H4 (cell line): ENCODE measurements around the gene CNTN4. TPM values are rescaled to one million over a fixed set of nuclear protein-coding genes. Genes with fewer than 3 reads are reported as not detected.

ENCODE experiments used
- DNase-seq: peaks from one replicate; pipeline ENCODE4 v3.0.0-alpha.2; 2015; ENCODE audit warnings: low spot score
- total RNA-seq: library from RNA; depleted of rRNA; stranded (reverse); fragments of >200 nt; shearing (Covaris generic); gene quantifications from 2 replicates; pipeline ENCODE4 v1.2.3, GENCODE V29; 2014

CNTN4 gene
- total RNA-seq, 1 experiment from 2014 or later, result 2.3 TPM

DNA sequence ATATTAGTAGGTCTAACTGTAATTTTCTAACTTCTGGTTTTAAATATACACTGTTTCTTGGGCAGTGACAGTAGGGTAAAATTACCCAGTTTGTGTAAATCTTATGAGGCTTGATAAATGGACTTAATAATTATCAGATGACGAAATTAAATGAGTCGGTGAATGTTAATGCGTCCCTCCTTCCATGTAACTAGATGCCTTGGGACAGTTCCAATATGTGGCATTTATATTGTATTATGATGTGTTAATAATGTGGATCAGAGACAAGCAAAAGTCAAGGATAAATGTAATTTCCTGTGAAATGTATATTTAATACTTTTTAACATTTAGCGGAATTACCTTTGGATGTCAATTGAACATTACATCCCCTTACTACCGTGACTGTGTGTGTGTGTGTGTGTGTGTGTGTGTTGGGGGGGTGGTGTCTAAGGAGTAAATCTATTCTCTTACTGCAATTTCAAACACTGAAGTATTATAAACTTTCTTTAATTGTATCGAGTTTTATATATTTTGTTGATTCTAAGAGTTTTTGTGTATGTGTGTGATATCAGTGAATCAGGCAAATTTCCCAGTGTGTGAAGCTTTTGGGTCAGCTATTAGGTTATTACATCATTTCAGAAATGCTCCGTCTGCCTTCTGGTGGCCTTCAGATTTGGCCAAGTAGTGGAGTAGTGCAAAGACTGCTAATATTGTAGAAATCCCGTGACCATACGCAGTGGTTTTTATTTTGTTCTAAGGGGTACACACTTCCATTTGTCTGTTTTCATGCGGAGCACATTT lies 50.1 kb downstream of the CNTN4 start:
- no peak for DNase-seq

- no peak for DNase-seq
These were observed 54.4 kb downstream of the CNTN4 start for GRCh38 chr3:2153053-2153452.

DNA sequence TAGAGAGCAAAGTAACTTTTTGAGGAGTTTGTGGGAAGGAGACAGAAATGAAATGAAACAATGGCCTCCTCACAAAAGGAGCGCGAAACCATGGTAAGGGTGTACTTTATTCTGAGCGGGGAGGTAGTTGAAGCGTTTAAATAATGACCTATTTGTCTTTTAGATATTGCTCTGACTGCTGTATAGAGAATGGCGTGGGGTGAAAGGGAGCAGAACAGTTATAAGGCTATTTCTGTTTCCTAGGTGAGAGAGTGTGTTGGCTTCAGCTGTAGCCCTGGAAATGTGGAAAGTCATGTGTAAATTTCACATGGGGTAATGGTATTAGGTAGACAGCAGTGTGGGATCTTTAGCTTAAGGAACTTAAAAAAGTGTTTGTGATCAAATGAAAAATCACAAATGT lies 54.9 kb downstream of the CNTN4 start:
- no peak for DNase-seq

DNA sequence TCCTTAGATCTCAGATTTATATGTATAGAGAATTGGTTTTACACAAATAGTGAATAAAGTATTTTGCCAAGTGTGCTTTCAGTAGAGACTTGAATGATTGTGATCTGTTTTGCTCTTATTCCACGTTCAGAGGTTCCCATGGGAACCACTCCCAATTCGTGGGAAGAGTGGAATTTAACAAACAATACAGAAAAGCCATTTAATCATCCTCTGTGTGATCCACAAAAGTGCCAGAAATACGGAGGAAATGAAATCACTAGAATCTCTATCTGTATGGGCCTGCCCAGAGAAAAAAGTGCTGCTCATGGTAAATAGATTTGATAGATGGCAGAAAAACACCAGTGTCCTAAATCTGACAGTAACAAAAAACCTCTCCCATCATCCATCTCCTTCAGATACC lies 56.0 kb downstream of the CNTN4 start:
- no peak for DNase-seq

DNA sequence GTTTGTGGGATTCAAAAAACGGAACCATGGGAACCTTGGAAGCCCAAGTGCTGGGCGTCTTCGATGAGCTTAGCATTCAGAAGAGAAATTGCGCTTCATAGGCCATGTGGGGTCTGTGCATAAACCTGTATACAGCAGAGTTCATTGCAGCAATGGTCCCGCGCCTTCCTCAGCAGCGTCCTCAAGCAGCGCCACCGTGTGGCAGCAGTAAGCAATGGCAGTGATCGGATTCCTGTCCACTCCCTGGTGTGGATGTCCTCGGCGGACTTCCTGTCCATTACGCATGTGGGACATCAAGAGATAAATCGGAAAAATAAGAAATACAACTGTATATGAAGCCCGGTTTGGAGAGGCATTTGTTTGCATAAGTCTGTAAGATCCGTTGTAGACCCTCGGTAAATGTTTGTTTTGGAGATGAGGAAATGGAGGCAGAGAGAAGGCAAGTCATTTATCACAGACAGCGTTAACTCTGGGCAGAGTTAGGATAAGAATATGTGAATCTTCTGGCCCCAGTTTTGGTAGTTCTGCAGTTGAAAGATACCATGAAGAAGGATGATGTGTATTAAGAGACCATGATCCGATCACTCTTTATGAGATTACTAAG lies 57.7 kb downstream of the CNTN4 start:
- DNase-seq, result peak; percentile 69

DNA sequence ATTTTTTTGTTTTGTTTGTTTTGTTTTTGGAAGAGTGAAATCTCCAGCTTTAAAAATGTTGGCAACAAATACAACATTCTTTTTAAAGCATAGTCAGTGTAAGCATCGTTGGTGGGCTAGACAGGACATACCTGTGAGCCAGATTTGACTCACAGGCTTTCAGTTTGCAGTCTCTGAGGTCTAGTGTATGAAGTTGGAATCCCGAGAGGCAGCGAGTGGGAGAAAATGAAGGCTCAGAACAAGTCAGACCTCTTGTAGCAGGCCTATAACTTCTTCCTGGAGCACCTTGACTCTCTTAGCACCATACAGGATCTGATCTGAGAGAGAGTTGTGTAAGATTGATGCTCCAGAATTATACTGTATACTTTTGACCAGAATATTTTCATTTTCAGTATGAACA lies 60.2 kb downstream of the CNTN4 start:
- DNase-seq, result no peak

- peak; percentile 25 for DNase-seq
These were observed 67.9 kb downstream of the CNTN4 start for GRCh38 chr3:2166552-2166951.

DNA sequence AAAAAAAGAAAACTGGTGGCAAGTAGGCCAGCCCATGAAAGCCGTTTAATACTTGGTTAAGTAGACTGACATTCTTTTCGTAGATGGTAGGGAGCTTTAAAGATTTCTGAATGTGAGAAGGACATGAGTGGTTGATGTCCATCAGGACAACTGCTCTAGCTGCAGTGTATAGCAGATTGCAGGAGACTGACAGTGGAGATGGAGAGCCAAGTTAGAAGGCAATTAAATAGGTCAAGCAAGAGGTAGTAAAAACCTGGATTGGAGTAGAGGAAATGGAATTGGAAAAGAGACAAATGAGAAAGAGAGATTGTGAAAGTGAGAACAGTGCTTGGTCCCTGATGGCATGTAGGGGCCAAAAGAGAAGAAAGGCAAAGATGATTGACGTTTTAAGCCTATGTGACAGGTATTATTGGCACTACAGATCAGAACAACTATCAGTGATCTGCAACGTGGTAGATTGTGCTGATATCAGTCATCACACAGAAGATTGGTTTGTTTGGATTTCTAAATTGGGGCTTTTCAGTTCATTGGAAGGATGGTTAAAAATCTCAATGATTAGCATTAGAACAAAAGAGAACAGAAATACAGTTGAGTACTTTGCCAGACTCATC lies 74.0 kb downstream of the CNTN4 start:
- DNase-seq, result no peak

DNA sequence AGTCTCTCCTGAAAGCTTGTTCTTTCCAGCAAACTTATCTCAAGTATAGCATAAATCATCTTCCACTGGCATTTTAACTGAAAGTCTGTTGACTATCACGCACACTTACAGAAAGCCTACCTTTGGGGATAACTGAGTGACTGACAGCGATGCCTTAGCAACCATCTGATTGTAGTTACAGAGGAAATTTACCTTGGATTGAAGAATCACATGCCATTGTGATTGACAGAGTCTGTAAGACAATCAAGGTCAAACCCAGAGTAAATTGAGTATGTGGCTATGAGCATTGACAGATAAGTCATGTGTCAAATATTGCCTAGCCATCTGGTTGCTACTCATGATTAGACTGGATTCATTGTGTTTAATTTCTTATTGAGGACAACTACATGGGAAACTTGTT lies 82.0 kb downstream of the CNTN4 start:
- DNase-seq, result no peak

DNA sequence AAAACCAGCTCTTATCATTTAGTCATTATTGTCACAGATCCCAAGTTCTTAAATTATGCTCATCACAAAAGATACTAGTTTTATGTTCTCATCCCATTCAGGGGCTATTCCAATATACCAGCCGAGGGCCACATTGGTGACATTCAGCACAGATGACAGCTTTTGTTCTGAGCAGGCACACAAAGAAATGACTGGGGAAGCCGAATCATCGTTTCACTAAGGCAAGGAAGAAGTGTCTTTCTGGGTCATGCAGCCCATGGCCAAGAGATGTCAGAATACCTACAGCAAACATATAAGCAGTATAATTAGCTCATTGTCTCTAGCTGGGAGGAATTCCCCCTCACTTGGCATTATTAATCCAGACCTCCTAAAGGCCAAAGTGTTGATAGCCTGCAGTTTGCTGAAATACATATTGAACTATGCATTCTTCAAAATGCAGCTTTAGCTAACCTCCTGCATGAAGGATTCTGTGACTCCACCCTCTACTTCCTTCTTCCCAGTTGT lies 100.2 kb downstream of the CNTN4 start:
- DNase-seq, result no peak

DNA sequence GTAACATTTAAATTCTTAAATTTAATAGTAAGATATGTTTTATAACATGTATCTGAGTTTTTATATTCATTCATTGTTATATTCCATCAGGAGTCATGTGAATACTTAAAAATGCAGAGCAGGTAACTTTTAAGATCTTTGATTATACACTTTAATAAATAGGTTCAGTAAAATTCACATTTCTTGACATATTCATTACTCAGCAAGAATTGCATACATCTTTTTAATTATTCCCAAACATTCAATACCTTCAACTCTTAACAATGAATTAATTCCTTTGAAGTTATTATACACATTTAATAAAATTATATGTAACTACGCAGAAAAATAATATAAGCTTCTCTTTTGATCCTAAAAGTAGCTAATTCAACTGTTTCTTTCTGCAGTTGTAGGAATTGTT lies 105.4 kb downstream of the CNTN4 start:
- DNase-seq, result no peak

DNA sequence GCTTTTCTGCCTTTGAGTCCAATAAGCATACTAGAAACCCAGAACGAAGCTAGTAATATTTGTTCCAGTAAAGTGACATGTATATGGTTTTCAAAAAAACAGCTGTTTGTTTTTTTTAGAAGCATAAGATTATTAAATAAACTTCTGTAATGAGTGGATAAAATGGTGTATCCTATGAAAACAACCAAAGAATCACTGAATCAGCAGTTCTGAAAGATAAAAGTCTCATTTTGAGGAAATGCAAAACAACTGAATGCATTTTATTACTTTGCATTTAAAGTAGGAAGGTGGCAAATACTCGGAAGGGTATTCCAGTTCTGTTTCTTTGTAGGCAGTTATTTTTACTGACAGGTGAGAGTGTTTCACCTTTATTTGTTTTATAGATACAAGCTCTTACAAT lies 107.0 kb downstream of the CNTN4 start:
- no peak for DNase-seq

DNA sequence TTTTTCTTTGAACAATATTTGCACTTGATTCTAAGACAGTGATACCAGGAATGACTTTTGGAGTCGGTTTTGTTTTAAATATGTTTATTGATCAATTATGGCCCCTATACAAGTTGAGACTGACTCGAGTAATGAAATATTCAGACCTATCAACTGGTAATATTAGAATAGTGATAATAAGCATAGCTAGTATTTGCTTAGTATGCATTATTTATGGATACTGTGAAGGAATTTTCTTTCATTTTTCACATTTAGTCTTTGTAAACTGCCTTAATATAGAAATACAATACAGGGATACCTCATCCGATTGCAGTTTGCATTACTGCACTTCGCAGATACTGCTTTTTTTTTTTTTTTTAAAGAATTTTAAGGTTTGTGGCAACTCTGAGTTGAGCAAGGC lies 107.9 kb downstream of the CNTN4 start:
- no peak for DNase-seq

GRCh38 chr3:2211568-2211967 lies 112.9 kb downstream of the CNTN4 start:
- no peak for DNase-seq

DNA sequence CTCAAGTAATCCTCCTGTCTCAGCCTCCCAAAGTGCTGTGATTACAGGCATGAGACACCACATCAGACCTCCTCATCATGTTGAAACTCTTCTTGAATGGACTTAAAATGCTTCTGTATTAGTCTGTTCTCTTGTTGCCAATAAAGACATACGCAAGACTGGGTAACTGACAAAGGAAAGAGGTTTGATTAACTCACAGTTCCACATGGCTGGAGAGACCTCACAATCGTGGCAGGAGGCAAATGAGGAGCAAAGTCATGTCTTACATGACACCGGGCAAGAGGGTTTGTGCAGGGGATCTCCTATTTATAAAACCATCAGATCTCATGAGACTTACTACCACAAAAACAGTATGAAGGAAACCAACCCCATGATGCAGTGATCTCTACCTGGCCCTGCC lies 113.5 kb downstream of the CNTN4 start:
- DNase-seq, result no peak

DNA sequence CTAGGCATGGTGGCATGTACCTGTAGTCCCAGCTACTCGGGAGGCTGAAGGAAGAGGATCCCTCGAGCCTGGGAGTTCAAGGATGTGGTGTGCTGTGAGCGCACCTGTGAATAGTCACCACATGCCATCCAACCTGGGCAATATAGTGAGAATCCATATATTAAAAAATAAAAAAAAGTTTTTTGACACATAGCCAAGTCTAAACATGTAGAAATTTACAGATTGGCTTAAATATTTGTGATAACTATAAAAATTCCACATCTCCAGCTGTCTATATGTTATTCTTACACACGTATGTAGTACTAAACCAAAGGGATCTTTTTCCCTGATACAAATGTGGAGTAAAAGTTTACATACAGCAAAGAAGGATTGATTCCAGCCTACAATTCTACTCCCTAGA lies 119.7 kb downstream of the CNTN4 start:
- DNase-seq, result no peak

DNA sequence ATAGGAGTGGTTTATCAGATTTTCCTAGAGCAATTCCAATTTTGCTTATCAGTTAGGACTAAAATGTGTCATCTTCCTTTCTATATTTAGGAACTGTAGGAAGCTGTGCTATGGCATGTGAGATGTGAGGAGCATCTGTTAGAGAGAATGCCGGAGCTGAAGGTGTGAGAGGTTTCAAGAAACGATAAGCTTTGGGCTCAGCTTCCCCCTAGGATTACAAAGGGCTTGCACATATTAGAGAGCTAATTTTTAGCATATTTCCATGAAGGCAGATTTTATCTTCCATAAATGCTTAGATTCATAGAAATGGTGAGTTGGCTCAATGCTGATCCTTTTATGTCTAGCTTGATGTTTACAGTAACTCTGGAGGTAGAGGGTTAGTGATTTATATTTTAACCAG lies 120.2 kb downstream of the CNTN4 start:
- DNase-seq, result no peak

GRCh38 chr3:2236203-2236602 lies 137.5 kb downstream of the CNTN4 start:
- DNase-seq, result no peak

DNA sequence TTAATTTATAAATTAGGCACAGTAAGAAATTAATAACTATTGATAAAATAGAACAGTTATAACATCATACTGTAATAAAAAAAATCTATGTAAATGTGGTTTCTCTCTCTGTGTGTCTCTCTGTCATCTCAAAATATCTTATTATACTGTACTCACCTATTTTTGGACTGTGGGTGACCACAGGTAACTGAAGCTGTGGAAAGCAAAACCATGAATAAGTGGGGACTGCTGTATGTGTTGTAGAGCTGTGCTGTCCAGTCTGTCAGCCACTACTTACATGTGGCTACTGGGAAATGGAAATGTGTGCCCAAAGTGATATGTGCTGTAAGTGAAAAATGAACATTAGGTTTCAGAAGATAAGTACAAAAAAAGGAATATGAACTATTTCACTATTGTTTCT lies 145.5 kb downstream of the CNTN4 start:
- DNase-seq, result no peak

GRCh38 chr3:2246873-2247648 lies 148.4 kb downstream of the CNTN4 start:
- DNase-seq, result no peak

DNA sequence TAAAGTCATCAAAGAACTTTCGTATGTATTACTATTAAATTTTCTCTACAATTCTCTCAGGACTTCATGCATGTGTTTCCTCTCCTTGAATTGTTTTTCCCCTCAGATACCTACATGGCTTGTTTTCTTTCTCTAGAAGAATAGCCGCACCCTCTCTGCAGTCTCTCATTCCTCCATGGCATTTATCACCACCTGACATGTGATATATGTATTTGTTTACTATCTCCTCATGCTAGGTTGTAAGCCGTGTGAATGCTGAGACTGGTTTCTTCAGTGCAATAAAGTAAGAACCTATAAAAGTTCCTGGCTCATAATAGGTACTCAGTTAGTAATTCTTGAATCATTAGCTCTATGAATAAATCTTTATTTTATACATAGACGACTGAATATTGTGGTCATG lies 149.2 kb downstream of the CNTN4 start:
- no peak for DNase-seq

DNA sequence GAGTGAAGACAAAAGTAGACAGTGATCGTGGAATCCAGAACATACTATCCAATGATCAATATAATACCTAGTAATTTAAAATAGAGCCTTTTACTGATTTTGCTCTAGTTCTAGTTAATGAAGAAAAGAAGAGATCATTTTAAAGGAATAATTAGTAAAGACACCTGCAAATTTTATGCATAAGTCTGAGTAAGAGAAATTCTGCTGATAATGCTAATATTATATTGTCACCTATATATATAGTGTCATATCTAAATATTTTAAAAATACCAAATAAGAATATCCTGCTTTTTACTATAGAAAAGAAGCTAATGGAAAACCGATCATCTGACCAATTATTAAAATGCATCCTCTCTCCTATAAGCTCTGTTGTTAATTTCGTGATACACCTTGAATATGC lies 152.1 kb downstream of the CNTN4 start:
- DNase-seq, result no peak
